ENCODE results near the gene FMOD.

FMOD gene

DNA sequence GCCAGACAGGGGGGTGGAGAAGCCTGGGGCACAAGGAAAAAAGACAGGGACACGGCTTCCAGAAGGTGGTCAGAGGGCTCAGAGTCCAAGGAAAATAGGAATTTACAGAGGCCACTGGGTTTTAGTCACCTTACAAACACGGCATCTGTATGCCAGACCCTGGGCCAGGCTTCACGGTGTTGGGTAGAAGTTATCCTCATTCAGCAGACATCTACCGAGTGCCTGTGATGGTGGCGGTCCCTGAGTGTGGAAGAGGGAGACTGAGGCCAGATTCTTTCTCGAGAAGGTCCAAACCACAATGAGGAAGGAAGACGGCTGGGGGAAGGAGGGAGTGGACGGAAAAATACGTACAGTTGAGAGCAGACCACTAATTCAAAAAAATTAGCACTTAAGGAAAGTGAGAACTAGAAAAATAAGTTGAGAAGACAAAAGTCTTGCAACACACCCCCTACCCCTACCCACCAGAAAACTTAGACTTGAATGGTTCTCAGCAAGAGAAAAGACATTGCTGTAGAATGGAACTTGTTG lies 46.5 kb downstream of the FMOD start (continued):
- no peak for TF ChIP-seq WT1 (tag by site-specific recombination; IDR thresholded peaks at IDR 0.05)
- TF ChIP-seq ZBTB1 (tag by site-specific recombination; IDR thresholded peaks at IDR 0.05), result no peak

DNA sequence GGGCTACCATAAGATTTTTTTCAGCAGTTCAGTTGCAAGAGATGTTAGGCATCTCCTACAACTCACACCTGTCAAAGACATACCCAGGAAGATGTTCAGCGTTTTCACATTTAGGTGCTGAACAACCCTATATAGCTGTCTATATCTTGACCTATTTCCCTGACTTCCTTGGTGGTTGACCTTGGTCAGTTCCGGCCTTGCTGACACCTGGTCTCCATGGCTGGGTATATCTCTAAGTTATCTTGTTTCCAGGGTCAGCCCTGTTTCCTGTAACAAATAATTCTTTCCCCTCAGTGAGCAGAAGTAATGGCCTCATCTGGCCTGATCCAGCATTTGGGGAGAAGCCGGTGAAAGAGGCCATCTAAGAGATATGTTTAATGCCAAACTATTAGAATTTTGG lies 48.0 kb downstream of the FMOD start:
- Histone ChIP-seq H3K9me3 (ENCODE audit: control insufficient read depth, insufficient read depth, low read depth, low read length) (no peaks in the 10 kb centered on the region), H3K36me3 (ENCODE audit: control insufficient read depth in 2 of 2, insufficient read depth in 1 of 2, low read length in 2 of 2) (peaks cover 0 to 20% of the 10 kb centered on the region in 2 experiments; a peak in 2 of 3 replicates), H3K27ac (ENCODE audit: extremely low read depth, low read depth, low read length) (no peak overlapping the region), H3K4me3 (ENCODE audit: low read depth, low read length) (no peak overlapping the region), H3K4me1 (ENCODE audit: control insufficient read depth, insufficient read depth, low read length) (peaks cover 14% of the 10 kb centered on the region; the same call in 1 of the 2 replicates)
- CTCF ChIA-PET, result interaction anchor here (1.0 kb wide), 1 partner anchor 35 kb away, joined by 3 read pairs; no protein-coding TSS in a partner anchor
- TF ChIP-seq ZNF514 (tag by site-specific recombination; IDR thresholded peaks at IDR 0.05) (no peak), ZNF600 (tag by site-specific recombination; IDR thresholded peaks at IDR 0.05) (no peak), GFI1B (tag by site-specific recombination; IDR thresholded peaks at IDR 0.05) (no peak), ZNF202 (tag by site-specific recombination; IDR thresholded peaks at IDR 0.05; ENCODE audit: borderline replicate concordance) (no peak)
- TF ChIP-seq, protein P1, sequence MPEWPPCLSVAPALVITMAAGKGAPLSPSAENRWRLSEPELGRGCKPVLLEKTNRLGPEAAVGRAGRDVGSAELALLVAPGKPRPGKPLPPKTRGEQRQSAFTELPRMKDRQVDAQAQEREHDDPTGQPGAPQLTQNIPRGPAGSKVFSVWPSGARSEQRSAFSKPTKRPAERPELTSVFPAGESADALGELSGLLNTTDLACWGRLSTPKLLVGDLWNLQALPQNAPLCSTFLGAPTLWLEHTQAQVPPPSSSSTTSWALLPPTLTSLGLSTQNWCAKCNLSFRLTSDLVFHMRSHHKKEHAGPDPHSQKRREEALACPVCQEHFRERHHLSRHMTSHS (tag by site-specific recombination; IDR thresholded peaks at IDR 0.05), result no peak
- POLR2A ChIA-PET, result no interaction called here

DNA sequence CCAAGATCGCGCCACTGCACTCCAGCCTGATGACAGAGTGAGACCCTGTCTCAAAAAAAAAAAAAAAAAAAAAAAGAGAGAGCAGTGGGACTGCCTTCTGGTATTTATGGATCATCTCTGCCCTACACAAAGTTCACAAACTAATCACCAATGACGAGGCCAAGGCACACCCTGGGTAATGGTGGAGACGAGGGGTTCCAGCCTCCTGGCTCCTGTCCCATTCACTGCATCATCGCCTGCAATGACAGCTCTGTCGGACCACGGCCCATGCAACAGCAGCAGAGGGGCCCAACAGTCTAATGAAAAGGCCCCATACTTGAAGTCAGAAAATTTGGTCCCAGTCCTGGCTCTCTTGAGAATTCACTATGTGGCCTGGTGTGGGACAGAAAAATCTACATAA lies 48.5 kb downstream of the FMOD start:
- TF ChIP-seq BCL11B (tag by site-specific recombination; IDR thresholded peaks at IDR 0.05; ENCODE audit: low read depth) (no peak), ZNF2 (tag by site-specific recombination; IDR thresholded peaks at IDR 0.05) (no peak), MEIS1 (CRISPR knock-in tag; IDR thresholded peaks at IDR 0.05; ENCODE audit: borderline replicate concordance) (no peak), ZNF174 (tag by site-specific recombination; IDR thresholded peaks at IDR 0.05) (no peak), ZBTB44 (tag by site-specific recombination; IDR thresholded peaks at IDR 0.05) (no peak), GLIS2 (tag by site-specific recombination; IDR thresholded peaks at IDR 0.05) (no peak), ZNF335 (tag by site-specific recombination; conservative IDR thresholded peaks at IDR 0.05) (no peak), GLIS1 (tag by site-specific recombination; IDR thresholded peaks at IDR 0.05) (no peak), HOXC10 (CRISPR knock-in tag; IDR thresholded peaks at IDR 0.05) (no peak), MYNN (tag by site-specific recombination; IDR thresholded peaks at IDR 0.05; ENCODE audit: borderline replicate concordance) (no peak), PRDM1 (tag by site-specific recombination; IDR thresholded peaks at IDR 0.05) (no peak)
- TF ChIP-seq, protein P2, sequence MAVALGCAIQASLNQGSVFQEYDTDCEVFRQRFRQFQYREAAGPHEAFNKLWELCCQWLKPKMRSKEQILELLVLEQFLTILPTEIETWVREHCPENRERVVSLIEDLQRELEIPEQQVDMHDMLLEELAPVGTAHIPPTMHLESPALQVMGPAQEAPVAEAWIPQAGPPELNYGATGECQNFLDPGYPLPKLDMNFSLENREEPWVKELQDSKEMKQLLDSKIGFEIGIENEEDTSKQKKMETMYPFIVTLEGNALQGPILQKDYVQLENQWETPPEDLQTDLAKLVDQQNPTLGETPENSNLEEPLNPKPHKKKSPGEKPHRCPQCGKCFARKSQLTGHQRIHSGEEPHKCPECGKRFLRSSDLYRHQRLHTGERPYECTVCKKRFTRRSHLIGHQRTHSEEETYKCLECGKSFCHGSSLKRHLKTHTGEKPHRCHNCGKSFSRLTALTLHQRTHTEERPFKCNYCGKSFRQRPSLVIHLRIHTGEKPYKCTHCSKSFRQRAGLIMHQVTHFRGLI (tag by site-specific recombination; IDR thresholded peaks at IDR 0.05), result no peak
- TF ChIP-seq, protein P3, sequence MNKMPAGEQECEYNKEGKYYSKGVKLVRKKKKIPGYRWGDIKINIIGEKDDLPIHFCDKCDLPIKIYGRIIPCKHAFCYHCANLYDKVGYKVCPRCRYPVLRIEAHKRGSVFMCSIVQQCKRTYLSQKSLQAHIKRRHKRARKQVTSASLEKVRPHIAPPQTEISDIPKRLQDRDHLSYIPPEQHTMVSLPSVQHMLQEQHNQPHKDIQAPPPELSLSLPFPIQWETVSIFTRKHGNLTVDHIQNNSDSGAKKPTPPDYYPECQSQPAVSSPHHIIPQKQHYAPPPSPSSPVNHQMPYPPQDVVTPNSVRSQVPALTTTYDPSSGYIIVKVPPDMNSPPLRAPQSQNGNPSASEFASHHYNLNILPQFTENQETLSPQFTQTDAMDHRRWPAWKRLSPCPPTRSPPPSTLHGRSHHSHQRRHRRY (tag by site-specific recombination; IDR thresholded peaks at IDR 0.05), result no peak
- ChIA-PET POLR2A (no interaction called here), CTCF (interaction anchor here (1.0 kb wide), 1 partner anchor 35 kb away, joined by 3 read pairs; no protein-coding TSS in a partner anchor)
- Histone ChIP-seq H3K9me3 (ENCODE audit: control insufficient read depth, insufficient read depth, low read depth, low read length) (no peaks in the 10 kb centered on the region), H3K4me3 (ENCODE audit: low read depth, low read length) (no peak overlapping the region), H3K36me3 (ENCODE audit: control insufficient read depth in 2 of 2, insufficient read depth in 1 of 2, low read length in 2 of 2) (peaks cover 0 to 16% of the 10 kb centered on the region in 2 experiments; a peak in 2 of 3 replicates), H3K27ac (ENCODE audit: extremely low read depth, low read depth, low read length) (no peak overlapping the region), H3K4me1 (ENCODE audit: control insufficient read depth, insufficient read depth, low read length) (peaks cover 11% of the 10 kb centered on the region; the same call in 1 of the 2 replicates)
